ENCODE data around the gene GPX3.

The GPX3 gene

DNA sequence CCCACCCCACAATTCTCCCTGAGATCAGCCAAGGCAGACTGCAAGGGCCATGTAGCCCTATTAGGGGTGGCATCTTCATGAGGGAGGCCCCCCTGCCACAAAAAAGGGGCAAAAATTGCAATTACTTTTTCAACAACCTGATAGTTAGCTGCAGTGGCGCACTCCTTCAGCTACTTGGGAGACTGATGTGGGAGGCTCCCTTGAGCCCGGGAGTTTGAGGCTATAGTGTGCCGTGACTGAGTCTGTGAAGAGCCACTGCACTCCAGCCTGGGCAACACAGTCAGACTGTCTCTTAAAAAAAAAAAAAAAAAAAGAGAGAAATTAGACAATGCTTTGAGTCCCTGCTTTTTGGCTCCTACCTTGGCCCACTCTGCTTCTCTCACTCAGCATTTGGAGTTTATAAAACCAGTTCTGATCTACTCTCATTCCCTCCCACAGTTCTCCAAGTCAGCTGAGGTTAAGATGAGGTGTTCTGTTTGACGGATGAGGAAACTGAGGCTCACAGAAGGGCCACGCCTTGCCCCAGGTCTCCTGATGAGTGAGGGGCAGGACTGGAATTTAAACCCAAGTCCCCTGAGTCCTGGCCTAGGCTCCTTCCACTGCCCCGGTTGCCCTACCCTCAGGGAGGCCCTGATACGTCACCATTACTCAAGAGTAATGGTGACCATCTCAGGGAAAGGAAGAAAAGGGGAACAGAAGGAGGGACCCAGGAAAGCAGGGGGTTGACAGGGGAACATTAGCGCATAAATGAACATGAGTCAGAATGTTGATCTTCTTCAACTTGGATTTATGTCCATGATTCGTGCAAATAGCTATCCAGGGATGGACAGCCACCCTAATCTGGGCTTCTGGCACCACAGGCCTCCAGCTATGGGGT lies 9.0 kb downstream of the GPX3 start:
- no peak for DNase-seq (ENCODE audit: low read depth in 1 of 2, low spot score in 1 of 2)
- in situ Hi-C loops (cut with HindIII; ENCODE audit: low pct_unique_long_range_greater_than_20kb, low sequenced_read_pairs), result no loop called here
- TF ChIP-seq JUND (IDR thresholded peaks at IDR 0.05; ENCODE audit: low read depth), result no peak

DNA sequence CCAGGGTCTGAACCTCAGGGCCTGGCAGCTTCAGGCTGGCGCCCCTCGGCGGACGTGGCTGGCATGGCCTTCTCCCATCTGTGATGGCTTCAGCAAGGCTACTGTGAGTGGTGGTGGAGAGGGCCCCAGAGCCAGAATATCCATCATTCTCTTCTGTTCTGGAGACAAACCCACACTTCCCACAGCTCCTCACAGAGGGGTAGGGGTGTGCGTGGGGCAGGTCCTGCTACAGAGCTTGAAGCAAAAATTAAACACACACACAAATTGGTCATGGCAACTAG lies 9.6 kb downstream of the GPX3 start:
- in situ Hi-C loops (cut with HindIII; ENCODE audit: low pct_unique_long_range_greater_than_20kb, low sequenced_read_pairs), result no loop called here
- no peak for TF ChIP-seq JUND (IDR thresholded peaks at IDR 0.05; ENCODE audit: low read depth)

DNA sequence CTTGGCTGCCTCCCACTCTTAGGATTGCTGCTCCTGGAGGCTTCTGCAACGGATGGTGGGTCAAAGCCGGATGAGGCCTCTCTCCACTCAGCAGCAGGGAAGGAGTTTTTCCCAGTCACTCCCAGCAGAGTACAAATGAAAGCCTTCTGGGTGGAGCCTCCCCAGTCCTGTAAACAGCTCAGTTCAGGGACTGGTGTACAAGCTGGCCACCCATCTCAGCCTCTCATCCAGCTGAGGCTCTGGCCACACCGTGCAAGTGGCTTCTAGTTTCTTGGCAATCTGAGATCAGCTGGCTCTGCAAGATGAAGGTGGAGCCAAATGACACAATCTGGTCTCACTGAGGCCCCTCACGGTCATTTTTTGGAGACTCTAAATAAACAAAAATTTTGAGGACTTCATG lies 10.0 kb downstream of the GPX3 start:
- no peak for DNase-seq (ENCODE audit: low read depth in 1 of 2, low spot score in 1 of 2)
- TF ChIP-seq JUND (IDR thresholded peaks at IDR 0.05; ENCODE audit: low read depth), result no peak
- in situ Hi-C loops (cut with HindIII; ENCODE audit: low pct_unique_long_range_greater_than_20kb, low sequenced_read_pairs), result no loop called here

More for the DNA sequence above, 9.6 kb downstream of the GPX3 start:
- DNase-seq (ENCODE audit: low read depth in 1 of 2, low spot score in 1 of 2), result no peak

DNA sequence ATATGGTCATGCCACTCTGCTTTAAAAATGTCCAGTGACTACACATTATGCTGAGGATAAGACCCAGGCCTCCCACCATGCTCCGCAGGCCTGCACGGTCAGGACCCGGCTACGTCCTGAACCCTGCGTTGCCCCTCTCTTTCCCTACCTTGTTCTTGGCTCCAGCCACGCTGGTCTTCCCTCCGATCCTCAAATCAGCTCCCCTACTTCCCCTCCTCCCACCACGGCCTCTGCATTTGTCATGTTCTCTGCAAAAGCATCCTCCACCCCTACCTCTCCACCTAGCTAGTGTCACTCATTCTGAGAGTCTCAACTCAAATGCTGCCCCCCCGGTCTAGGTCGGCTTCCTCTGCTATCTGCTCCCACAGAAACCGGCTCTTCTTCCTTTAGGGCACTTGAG lies 11.2 kb downstream of the GPX3 start:
- TF ChIP-seq JUND (IDR thresholded peaks at IDR 0.05; ENCODE audit: low read depth), result no peak
- in situ Hi-C loops (cut with HindIII; ENCODE audit: low pct_unique_long_range_greater_than_20kb, low sequenced_read_pairs), result no loop called here

DNA sequence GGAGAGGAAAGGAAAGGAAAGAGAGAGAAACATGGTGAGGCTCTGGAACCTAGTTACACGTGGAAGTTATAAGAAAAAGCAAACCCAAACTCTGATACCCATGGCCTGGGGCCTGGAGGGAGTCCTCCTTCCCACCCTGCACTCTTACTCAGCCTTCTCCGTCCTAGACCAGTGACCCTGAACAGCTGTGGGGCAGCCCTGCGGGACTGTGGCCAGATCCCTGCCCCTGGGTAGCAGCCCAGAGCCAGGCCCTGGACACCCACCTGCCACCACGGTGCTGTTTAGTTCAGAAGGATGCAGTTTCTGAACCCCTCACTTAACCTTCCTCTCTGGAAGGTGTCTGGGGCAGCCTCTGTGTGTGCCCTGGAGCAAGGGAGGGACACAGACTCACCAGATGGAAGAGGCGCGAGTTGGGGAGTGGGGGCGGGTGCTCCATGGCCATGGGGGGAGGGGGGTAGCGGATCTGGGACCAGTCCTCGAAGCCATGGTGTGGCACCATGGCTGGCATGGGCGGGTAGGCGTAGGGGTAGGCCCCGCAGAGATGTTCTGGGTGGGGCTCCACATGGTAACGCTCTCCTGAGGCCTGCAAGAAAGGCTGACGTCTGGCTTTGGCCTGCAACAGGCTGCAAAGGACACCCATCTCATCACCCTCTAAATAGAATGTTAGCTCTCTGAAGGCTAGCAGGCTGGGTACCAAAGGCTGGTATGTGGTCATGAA lies 13.0 kb downstream of the GPX3 start:
- in situ Hi-C loops (cut with HindIII; ENCODE audit: low pct_unique_long_range_greater_than_20kb, low sequenced_read_pairs), result no loop called here
- TF ChIP-seq JUND (IDR thresholded peaks at IDR 0.05; ENCODE audit: low read depth), result no peak
- no peak for DNase-seq (ENCODE audit: low read depth in 1 of 2, low spot score in 1 of 2)

More for the DNA sequence above, 11.2 kb downstream of the GPX3 start:
- DNase-seq (ENCODE audit: low read depth in 1 of 2, low spot score in 1 of 2), result no peak

DNA sequence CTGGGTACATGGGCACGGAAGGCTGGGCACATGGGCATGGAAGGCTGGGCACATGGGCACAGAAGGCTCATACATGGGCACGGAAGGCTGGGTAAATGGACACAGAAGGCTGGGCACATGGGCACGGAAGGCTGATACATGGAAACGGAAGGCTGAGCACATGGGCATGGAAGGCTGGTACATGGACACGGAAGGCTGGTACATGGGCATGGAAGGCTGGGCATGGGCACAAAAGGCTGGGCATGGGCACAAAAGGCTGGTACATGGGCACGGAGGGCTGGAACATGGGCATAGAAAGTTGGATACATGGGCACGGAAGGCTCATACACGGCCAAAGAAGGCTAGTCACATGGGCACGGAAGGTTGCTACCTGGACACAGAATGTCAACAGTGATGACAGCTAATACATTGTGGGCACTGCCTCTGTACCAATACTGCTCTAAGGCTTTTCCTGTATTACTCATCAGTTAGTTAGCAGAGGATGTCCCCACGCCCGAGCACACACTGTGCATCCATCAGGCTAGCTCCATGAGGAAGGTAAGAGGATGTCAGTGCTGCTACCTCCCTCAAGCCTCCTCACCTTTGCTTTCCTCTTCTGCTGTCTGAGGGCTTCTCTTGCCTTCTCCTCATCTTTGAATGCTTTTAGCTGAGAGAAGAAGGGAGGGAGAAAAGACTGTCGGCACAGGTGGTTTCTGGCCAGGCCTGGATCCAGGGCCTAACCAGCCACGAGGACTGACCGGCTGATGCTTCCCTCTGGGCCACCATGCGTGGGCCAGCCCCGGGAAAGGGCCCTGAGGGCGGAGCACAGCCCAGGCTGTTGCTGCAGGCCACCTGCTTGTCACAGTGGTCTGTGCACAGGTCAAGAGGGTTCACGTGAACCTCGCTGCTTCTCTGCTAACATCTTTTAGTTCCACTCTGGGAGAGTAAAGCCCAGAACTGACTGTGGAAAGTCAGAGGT lies 14.3 kb downstream of the GPX3 start:
- no peak for DNase-seq (ENCODE audit: low read depth in 1 of 2, low spot score in 1 of 2)
- no peak for TF ChIP-seq JUND (IDR thresholded peaks at IDR 0.05; ENCODE audit: low read depth)
- in situ Hi-C loops (cut with HindIII; ENCODE audit: low pct_unique_long_range_greater_than_20kb, low sequenced_read_pairs), result no loop called here

DNA sequence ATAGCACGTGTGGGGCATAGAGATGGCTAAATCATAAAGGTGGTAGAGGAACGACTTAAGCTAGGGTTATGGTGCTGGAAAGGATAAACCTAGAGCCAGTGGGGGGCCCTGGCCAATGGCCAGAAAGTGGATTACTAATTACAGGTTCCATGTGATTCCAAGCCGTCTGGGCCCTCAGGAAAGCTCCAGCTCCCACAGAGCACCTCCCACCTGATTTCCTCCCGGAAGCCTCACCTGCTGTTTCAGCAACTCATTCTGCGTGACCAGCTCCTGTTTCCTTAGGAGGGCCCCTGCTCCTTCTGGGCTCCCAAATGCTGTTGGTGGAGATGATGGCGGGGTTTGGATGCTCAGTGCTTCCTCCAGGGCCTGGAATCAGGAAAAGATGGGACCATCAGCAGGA lies 16.2 kb downstream of the GPX3 start:
- no peak for TF ChIP-seq JUND (IDR thresholded peaks at IDR 0.05; ENCODE audit: low read depth)
- no peak for DNase-seq (ENCODE audit: low read depth in 1 of 2, low spot score in 1 of 2)
- in situ Hi-C loops (cut with HindIII; ENCODE audit: low pct_unique_long_range_greater_than_20kb, low sequenced_read_pairs), result no loop called here

DNA sequence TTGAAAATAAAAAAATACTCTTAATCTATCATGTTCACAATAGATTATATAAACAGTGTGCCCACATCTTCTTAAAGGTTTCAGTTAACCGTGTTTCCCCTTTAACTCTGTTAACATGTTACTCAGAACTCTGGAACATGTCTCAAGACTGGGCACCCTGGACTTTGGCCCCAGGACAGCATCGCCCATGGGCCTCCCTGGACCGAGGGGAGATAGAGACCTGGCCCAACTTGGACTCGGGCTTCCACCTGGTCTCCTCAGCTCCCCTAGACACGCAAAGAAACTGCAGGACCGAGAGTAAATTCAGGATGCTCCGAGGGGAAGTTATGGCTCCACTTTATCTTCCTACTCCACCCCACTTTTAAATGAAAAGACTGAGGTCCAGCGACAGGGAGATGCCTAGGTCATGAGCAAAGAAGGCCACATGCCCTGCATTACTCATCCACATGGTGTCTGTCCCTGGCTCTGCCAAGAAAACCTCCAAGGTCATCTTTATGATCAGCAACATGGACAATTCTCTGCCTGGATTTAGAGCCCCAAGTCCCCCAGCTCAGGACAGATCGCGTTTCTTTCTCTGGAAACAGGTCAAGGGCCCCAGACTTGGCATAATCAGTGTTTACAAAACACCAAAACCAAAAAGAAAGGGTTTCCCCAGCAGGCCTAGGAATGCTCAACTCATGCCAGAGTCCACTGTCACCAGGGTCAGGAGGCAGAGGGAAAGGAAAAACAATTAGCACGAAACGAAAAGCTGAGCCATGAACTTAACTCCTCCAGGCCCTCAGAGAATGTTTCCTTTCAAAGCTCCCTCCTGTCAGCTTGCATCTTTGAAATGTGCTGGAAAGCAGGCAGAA lies 17.4 kb downstream of the GPX3 start:
- DNase-seq (ENCODE audit: low read depth in 1 of 2, low spot score in 1 of 2), result no peak
- TF ChIP-seq JUND (IDR thresholded peaks at IDR 0.05; ENCODE audit: low read depth), result no peak
- in situ Hi-C loops (cut with HindIII; ENCODE audit: low pct_unique_long_range_greater_than_20kb, low sequenced_read_pairs), result no loop called here

DNA sequence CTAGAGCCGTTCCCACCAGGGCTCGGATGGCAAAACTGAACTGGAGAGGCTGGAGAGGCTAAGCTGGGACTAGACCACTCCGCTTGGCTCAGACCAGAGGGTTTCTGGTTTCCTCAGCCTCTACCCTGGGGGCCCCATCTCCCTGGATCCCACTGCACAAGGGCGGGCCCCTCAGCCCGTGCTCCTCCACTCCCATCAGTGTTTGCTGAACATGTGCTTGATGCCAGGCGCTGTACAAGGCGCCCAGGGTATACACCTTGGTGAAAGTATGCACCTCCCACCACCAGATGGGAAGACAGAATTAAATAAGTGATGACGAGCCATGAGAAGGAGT lies 18.0 kb downstream of the GPX3 start:
- in situ Hi-C loops (cut with HindIII; ENCODE audit: low pct_unique_long_range_greater_than_20kb, low sequenced_read_pairs), result no loop called here
- DNase-seq (ENCODE audit: low read depth in 1 of 2, low spot score in 1 of 2), result no peak
- no peak for TF ChIP-seq JUND (IDR thresholded peaks at IDR 0.05; ENCODE audit: low read depth)

DNA sequence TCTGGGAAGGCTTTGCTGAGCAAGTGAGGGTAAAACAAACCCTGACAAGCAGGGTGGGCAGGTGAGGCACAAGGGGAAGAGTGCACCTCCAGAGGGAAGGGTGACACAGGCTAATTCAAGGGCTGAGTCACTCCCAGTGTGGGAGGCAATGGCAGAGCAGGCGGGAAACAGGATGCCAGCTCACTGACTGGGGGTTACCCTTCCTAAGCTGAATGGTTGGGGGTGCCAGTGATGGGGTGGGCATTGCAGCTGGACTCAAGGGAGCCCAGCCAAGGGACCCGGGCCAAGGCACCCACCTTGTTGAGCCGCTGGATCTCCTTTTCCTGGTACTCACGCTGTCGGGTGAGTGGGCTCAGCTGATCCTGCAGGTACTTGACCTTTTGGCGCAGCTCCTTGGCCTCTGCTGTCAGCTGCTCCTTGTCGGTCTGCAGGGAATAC lies 18.4 kb downstream of the GPX3 start:
- DNase-seq (ENCODE audit: low read depth in 1 of 2, low spot score in 1 of 2), result no peak
- TF ChIP-seq JUND (IDR thresholded peaks at IDR 0.05; ENCODE audit: low read depth), result no peak
- in situ Hi-C loops (cut with HindIII; ENCODE audit: low pct_unique_long_range_greater_than_20kb, low sequenced_read_pairs), result no loop called here

DNA sequence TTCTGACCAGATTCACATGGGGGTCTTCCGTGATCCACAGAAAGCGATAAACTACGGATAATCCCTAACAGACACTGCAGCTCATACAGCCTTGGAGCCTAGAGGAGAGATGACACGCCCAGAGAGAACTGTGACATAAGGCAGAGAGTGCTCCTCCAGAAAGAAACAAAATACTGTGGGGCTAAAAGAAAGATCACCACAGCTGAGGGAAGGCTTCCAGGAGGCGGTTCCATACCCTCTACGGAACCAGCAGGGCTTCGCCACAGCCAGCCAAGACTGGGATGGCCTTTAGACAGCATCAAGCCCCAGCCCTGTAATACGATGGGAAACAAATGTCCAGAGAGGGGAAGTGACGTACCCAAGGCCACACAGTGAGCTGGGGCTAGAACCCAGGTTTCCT lies 19.3 kb downstream of the GPX3 start:
- in situ Hi-C loops (cut with HindIII; ENCODE audit: low pct_unique_long_range_greater_than_20kb, low sequenced_read_pairs), result no loop called here
- DNase-seq (ENCODE audit: low read depth in 1 of 2, low spot score in 1 of 2), result no peak
- TF ChIP-seq JUND (IDR thresholded peaks at IDR 0.05; ENCODE audit: low read depth), result no peak

DNA sequence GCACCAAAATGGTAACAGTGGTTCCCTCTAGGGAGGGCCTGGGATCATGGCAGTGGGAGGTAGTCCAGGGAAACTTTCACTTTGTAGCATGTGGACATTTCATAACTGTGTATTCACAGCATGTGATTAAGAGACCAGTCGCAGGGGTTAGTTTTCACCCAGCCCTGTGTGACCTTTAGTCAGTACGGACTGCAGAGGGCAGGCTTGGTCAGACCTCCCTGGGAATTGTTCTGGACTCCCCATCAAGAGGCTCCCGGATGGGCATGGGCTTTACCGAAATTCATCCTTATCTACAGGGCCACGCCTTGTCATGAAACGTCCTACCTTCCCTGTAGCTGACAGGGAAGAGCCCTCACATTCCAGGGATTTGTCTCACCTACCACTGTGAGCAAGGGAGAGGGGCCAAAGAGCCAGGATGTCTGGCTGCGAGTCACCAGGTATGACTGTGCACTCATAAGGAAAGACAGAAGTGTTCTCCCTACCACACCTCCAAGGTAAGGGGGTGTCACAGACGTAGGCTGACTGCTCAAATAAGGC lies 19.9 kb downstream of the GPX3 start:
- in situ Hi-C loops (cut with HindIII; ENCODE audit: low pct_unique_long_range_greater_than_20kb, low sequenced_read_pairs), result no loop called here
- no peak for DNase-seq (ENCODE audit: low read depth in 1 of 2, low spot score in 1 of 2)
- no peak for TF ChIP-seq JUND (IDR thresholded peaks at IDR 0.05; ENCODE audit: low read depth)

Measured in T47D (cell line).